Hematopoietic multipotent progenitor cell treated with erythropoietin and hydrocortisone succinate and interleukin-3 and kit ligand, for 8 days (in vitro differentiated cells): Measurements from ENCODE around the gene B4GALNT1.
"Not testable (repeated sequence)": the region's sequence is repeated elsewhere in the genome, so short reads cannot be mapped to it uniquely, and the experiment has no call there.

Experiments used
- DNase-seq: peaks from one replicate; pipeline ENCODE4 v3.0.0-alpha.2; 2015

B4GALNT1 gene

GRCh38 chr12:57606821-57607220 lies 26.2 kb downstream of the B4GALNT1 start:
- DNase-seq, result no peak

GRCh38 chr12:57606399-57606798 lies 26.6 kb downstream of the B4GALNT1 start:
- DNase-seq, result no peak

DNA sequence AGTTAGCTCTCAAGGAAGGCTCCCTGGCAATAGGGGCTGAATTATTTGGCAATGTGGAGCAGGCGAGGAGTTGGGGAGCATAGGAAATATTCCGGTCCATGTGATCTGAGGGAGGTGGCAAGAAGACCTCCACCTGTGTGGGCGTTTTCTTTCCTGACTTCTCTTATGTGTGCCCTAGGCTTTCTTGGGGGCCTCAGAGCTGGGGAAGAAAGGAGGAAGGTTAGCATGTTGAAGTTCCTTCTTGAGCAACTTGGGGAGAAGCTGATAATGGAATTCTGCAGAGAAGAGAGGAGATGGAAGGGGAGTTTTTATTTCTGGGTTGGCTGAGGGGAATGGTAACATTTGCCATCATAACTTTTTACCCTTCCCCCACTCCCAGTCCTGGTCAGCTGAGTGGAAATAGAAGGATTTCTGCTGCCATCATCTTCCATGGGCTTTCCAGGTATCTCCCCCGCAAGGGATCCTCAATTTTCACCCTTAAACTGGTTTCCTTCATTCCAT lies 27.1 kb downstream of the B4GALNT1 start:
- no peak for DNase-seq

DNA sequence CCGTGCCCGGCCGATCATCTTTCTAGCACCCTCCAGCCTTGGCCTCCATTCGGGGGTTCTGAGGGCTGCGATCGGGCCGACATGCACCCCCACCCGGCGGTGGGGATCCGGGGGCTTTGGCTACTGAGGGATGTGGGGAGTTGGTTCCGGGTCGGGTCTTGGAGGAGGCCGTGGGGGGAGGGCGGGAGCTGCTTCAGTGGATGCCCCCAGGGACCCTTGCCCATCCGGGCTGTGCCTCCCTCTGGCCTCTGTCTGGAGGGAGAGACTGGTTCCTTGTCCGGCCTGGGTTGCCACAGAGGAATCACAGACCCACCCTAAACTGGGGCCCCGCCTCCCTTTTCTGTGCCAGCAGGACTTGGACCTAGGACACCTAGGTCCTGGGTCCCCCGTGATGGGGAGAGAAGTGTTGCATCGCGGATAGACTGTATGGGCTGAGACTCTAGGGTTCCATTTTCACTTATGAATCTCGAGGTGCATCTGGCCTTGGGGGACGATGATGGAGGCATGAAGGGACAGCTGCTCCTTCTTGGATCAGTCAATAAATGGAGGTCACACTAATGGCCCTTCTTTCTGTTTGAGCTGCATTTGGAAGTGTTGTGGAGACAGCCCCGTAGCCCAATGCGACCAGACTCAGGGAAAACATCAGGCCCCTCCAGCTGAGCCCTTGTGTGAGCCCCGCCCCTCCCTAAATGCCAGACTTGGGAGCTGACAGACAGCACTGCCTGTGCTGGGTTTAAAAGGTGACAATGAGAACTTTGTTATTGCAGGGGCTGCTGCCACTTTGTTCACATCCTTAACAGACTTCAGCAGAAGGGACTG lies 27.8 kb downstream of the B4GALNT1 start:
- DNase-seq, result no peak

GRCh38 chr12:57604454-57604991 lies 28.5 kb downstream of the B4GALNT1 start, which contains the start of gene DTX3:
TSS of gene DTX3 (plus strand) at chr12:57604824. CDS start at chr12:57606518, 1,694 bp downstream.
- DNase-seq, result no peak

- DNase-seq, result no peak
Observed at GRCh38 chr12:57603815-57604453, 29.1 kb downstream of the B4GALNT1 start.

GRCh38 chr12:57603324-57603723 lies 29.7 kb downstream of the B4GALNT1 start:
- no peak for DNase-seq

DNA sequence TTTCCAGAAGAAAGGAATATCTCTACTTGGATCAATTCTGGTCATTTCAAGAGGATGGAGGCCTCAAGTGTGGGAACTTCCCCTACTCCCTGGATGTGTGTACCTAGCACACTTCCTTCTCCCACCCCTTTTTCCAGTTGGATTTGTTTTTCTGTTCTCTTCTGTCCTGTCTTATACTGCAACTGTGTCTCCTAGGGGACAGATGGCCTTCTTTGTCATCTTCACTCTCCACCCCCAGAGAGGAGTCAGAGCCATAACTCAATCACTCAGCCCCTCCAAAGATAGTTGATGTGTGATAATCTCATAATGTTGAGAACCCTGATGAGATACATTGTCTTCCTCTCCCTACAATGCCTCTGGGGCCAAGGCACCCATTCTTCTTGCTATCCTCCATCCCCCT lies 30.5 kb downstream of the B4GALNT1 start:
- DNase-seq, result no peak

DNA sequence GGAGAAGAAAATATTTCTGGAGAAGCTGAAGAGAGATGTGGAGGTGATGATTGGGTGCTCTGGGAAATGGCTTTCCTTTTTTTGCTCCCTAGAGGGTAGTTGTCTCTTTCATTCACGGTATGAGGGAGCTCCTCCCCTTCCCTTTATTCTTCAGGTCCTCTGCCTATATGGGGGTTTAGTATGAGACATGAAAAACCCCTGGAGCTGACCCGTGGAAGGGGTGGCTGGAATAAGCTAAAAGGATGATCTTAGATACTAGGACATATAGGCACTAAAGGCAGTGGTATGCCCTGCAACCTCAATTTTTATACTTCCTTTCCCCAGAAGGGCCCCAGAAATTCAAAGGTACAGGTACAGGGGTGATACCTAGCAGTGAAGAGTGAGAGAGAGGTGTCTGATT lies 32.6 kb downstream of the B4GALNT1 start:
- DNase-seq, result no peak

- no peak for DNase-seq
Observed at GRCh38 chr12:57593187-57593586, 39.8 kb downstream of the B4GALNT1 start.

- no peak for DNase-seq
Observed at GRCh38 chr12:57592551-57593165, 40.3 kb downstream of the B4GALNT1 start.

DNA sequence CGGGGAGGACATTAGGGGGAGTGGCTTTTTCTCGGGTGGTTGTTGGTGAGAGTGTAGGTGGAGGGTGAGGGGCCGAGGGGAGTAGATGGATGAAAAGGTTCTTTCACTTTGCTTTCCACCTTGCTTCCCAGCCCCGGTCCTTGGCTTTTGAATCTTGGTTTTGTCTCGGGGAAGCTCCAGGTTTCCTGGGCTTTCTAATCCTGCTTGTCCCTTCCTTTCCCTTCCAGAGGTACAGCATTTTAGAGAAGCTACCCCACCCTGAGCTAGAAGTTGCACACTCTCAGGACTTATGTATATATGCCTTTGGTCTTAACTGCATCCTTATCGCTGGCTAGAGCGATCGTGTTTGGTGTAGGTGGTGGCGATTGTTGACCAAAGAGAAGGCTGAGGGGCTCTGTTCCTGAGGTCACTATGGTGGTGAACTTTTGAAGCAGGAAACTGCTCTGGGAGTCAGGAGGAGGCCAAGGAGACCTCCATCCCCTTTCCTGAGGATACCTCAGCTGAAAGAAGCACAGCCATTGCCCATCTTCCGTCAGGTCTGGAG lies 41.1 kb downstream of the B4GALNT1 start:
- DNase-seq, result no peak

GRCh38 chr12:57590864-57591781 lies 41.9 kb downstream of the B4GALNT1 start, which contains the start of gene PIP4K2C:
TSS of gene PIP4K2C (plus strand) at chr12:57591192. CDS start at chr12:57591290, 98 bp downstream.
- DNase-seq, result peak; percentile 81

- no peak for DNase-seq
Observed at GRCh38 chr12:57590479-57590863, 42.5 kb downstream of the B4GALNT1 start.

DNA sequence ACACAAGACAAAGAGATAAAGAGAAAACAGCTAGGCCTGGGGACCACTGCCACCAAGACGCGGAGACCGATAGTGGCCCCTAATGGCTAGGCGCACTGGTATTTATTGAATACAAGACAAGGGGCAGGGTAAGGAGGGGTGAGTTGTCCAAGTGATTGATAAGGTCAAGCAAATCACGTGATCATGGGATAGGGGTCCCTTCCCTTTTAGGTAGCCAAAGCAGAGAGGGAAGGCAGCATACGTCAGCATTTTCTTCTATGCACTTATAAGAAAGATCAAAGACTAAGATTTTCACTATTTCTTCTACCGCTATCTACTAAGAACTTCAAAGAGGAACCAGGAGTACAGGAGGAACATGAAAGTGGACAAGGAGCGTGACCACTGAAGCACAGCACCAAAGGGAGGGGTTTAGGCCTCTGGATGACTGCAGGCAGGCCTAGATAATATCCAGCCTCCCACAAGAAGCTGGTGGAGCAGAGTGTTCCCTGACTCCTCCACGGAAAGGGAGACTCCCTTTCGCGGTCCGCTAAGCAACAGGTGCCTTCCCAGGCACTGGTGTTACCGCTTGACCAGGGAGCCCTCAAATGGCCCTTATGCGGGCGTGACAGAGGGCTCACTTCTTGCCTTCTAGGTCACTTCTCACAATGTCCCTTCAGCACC lies 43.9 kb downstream of the B4GALNT1 start:
- not testable (repeated sequence) for DNase-seq

- DNase-seq, result no peak
Observed at GRCh38 chr12:57586832-57587429, 46.1 kb downstream of the B4GALNT1 start.

DNA sequence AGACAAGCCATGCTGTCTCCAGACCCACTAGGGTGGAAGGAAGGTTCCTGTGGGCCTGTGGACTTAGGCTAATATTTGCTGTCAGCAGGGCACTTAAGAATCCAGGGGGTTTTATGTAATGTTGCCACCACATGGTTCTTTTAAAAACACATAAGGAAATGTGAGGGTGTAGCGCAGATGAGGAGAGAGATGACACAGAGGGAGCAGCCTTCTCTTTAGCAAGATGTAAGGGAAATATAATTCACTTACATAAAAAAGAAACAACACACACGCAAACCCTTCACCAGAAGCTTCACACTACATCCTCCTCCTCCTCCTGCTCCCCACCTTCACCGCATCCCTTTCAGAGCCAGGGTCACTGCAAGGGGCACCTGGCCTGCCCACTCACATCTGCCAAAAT lies 46.9 kb downstream of the B4GALNT1 start:
- DNase-seq, result no peak

GRCh38 chr12:57585156-57585555 lies 47.8 kb downstream of the B4GALNT1 start:
- no peak for DNase-seq

GRCh38 chr12:57584690-57585089 lies 48.3 kb downstream of the B4GALNT1 start:
- DNase-seq, result no peak

GRCh38 chr12:57584050-57584449 lies 49.0 kb downstream of the B4GALNT1 start:
- DNase-seq, result no peak
